Measurements from ENCODE around the gene LTB4R.

LTB4R gene

DNA sequence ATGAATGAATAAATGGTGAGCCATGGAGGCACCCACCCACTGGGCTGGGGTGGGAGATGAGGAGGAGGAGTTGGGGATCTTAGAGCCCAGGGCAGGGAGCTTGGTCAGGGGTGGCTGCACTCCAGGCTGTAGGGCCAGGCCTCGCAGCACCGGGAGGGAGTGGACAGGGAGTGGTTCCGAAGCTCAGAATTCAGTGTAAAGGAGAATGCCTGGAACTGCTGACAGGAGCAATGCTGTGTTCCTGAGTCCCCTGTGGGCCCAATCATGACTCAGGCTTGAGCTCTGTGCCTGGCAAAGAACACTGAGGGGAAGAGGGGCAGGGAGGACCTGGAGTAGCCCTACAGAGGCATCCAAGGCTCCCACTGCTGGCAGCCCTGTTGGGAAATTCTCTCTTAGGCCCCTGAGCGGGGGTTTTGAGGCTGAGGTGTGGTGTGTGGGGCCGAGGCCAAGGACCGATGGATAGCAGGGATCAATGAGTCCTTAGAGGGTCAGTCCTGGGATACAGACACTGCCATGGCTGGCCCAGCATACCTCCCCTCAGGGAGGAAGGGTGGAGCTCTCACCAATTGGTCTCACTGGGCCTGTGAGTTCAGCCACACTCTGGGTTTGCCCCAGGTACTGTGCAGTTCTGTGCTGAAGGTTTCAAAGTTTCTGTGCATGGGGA, 30.4 kb upstream of the LTB4R start:
- TF ChIP-seq, protein P1, sequence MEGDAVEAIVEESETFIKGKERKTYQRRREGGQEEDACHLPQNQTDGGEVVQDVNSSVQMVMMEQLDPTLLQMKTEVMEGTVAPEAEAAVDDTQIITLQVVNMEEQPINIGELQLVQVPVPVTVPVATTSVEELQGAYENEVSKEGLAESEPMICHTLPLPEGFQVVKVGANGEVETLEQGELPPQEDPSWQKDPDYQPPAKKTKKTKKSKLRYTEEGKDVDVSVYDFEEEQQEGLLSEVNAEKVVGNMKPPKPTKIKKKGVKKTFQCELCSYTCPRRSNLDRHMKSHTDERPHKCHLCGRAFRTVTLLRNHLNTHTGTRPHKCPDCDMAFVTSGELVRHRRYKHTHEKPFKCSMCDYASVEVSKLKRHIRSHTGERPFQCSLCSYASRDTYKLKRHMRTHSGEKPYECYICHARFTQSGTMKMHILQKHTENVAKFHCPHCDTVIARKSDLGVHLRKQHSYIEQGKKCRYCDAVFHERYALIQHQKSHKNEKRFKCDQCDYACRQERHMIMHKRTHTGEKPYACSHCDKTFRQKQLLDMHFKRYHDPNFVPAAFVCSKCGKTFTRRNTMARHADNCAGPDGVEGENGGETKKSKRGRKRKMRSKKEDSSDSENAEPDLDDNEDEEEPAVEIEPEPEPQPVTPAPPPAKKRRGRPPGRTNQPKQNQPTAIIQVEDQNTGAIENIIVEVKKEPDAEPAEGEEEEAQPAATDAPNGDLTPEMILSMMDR (IDR thresholded peaks at IDR 0.05; ENCODE audit: insufficient read depth, low read length, missing control alignments): no peak
- ChIA-PET POLR2A (interaction anchor here (1.1 kb wide), 1 partner anchor 10 kb away, joined by 4 read pairs; the partner anchor contains the start of gene RABGGTA), CTCF (interaction anchor here (0.7 to 7.7 kb wide), 7 partner anchors 10 to 65 kb away, joined by 3 to 63 read pairs (median 13); partner anchors contain the start of genes CIDEB, MDP1 and RABGGTA)
- H3K4me3 ChIP-seq (ENCODE audit: low read depth, low read length): no peak overlapping the region
- DNase-seq (ENCODE audit: low read depth, low spot score): no peak

DNA sequence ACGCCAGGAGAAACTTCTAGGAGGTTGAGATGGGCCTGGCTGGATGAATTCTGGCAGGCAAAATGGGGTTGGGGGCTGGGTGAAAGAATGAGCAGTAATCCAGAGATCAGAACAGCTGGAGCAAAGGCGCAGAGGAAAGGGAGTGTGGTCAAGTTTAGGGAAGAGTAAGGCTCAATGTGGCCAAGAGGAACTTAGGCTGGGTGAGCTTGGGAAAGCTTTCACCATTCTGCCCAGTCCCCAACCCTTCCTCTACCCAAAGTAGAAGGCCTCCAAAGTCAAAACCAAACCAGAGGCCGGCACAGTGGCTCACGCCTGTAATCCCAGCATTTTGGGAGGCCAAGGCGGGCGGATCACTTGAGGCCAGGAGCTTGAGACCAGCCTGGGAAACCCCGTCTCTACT, 29.7 kb upstream of the LTB4R start:
- ChIA-PET CTCF (interaction anchor here (1.9 to 7.7 kb wide), 4 partner anchors 11 to 40 kb away, joined by 6 to 63 read pairs (median 20); partner anchors contain the start of genes RABGGTA and TINF2), POLR2A (no interaction called here)
- no peak for DNase-seq (ENCODE audit: low read depth, low spot score)
- H3K4me3 ChIP-seq (ENCODE audit: low read depth, low read length): no peak overlapping the region
- TF ChIP-seq, protein P1 (IDR thresholded peaks at IDR 0.05; ENCODE audit: insufficient read depth, low read length, missing control alignments): no peak

DNA sequence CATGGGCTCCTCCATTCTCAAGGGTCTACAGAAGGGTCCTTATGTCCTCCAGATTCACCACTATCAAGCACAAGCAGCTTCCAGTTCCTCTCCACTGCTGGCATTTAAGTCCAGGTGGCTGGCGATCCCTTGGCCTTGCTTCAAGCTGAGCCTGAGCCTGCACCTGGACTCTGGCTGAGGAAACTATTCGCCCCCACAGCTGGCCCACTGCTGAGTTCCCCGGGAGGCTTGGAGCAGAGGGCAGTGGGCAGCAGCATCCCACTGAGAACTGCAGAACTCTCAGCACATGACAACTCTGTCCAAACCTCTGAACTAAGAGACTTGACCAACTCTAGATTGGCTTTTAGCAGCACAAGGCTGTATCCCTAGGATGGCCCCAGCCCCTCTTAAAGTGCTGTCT, 28.6 kb upstream of the LTB4R start:
- ChIA-PET CTCF (interaction anchor here (0.9 to 7.7 kb wide), 6 partner anchors 10 to 150 kb away, joined by 3 to 63 read pairs (median 10); partner anchors contain the start of genes RABGGTA and TINF2), POLR2A (interaction anchor here (1.3 kb wide), 1 partner anchor 12 kb away, joined by 3 read pairs; the partner anchor contains the start of gene RABGGTA)
- DNase-seq (ENCODE audit: low read depth, low spot score): no peak
- TF ChIP-seq, protein P1 (IDR thresholded peaks at IDR 0.05; ENCODE audit: insufficient read depth, low read length, missing control alignments): no peak
- H3K4me3 ChIP-seq (ENCODE audit: low read depth, low read length): no peak overlapping the region

DNA sequence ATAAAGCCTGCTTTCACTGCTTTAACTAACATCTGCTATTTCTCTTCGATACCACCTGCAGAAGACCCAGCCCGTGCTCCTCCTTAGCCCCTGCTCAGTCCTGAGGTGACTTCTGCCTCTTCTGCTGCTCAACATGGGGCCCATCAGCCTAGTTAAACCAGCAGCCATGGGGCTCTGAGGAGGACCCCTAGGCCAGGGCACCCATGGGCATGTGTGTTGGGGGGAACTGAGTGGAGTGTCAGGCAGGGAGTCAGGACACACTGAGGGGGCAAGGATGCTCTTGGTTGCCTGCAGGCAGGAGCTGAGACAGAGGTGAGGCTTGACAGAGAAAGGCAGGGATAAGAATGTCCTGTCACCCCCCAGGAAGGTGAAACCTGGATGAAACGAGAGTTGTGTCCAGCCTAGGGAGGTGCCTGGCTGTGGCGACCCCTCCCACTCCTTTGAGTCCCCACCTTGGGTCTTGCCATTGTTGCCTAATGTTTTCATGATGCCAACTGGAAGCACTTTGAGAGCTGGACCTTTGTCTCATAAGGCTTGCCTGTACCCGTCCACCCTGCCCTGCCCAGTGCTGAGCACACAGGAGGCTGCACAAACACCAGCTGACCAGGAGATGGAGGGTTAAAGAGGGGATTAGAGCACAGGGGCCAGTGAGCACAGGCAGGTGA, 27.4 kb upstream of the LTB4R start:
- ChIA-PET CTCF (interaction anchor here (1.5 to 7.7 kb wide), 7 partner anchors 9 to 42 kb away, joined by 6 to 63 read pairs (median 12); partner anchors contain the start of genes CIDEB, RABGGTA and TINF2), POLR2A (interaction anchor here (1.3 kb wide), 1 partner anchor 13 kb away, joined by 3 read pairs; the partner anchor contains the start of gene RABGGTA)
- no peak for DNase-seq (ENCODE audit: low read depth, low spot score)
- TF ChIP-seq, protein P1 (IDR thresholded peaks at IDR 0.05; ENCODE audit: insufficient read depth, low read length, missing control alignments): no peak
- H3K4me3 ChIP-seq (ENCODE audit: low read depth, low read length): no peak overlapping the region

DNA sequence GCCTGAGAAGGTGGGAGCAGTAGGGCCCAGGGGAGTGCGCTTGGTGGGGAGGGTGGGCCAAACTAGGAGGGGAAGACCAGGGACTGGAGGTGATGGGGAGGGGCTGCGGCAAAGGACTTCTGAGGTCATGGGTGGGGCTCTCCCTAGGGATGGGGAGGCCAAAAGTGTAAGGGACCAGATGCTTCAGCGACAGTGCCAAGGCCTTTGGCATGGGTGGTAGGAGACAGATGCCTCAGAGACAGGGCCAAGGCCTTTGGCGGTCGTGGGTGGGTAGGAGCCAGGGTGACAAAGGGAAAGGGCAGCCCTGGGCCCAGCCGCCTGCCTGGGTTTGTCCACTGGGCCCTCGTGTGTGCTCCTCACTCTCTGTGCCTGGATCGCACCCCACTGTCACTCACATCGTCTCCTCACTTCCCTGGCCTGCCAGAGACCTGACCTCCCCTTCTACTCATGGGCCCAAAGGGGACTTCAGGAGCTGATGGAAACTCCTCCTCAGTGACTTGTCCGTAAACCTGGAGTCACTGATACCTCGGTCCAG, 26.7 kb upstream of the LTB4R start:
- DNase-seq (ENCODE audit: low read depth, low spot score): no peak
- CTCF ChIA-PET: interaction anchor here (1.5 to 7.7 kb wide), 4 partner anchors 10 to 23 kb away, joined by 6 to 63 read pairs (median 10); partner anchors contain the start of genes CIDEB and RABGGTA

More for the DNA sequence above, 26.7 kb upstream of the LTB4R start:
- no peak overlapping the region for H3K4me3 ChIP-seq (ENCODE audit: low read depth, low read length)
- TF ChIP-seq, protein P1 (IDR thresholded peaks at IDR 0.05; ENCODE audit: insufficient read depth, low read length, missing control alignments): no peak
- POLR2A ChIA-PET: no interaction called here

Data from AG04449 (cell line).